Measurements from ENCODE around the gene RSPH6A.
"Not testable (repeated sequence)": the region's sequence is repeated elsewhere in the genome, so short reads cannot be mapped to it uniquely, and the experiment has no call there.

Gene RSPH6A

DNA sequence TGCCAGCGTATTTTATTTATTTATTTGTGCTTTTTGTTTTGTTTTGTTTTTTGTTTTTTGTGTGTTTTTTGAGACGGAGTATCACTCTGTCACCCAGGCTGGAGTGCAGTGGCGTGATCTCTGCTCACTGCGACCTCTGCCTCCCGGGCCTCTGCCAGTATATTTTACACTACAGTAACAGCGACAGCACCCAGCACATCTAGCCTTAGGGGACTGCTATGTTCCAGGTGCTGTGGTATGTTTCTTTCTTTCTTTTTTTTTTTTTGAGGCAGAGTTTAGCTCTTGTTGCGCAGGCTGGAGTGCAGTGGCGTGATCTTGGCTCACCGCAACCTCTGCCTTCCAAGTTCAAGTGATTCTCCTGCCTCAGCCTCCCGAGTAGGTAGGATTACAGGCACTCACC is 63.6 kb downstream of the RSPH6A start:
- not testable (repeated sequence) for H3K4me3 ChIP-seq, H3K27ac ChIP-seq

DNA sequence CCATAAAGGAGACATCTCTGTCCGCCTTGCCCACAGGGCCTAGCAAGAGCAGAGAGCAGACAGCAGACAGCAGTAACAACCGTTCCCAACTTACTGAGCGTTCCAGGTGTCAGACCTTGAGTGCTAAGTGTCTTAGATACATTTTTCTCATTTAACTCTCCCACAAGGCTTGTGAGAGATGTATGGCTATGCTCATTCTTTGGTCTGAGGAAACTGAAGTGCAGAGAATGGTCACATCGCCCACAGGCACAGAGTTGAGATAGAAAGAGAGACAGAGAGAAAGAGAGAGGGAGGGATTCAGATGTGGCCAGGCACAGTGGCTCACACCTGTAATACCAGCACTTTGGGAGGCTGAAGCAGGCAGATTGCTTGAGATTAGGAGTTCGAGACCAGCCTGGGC is 67.6 kb downstream of the RSPH6A start:
- Histone ChIP-seq H3K27ac (no peak overlapping the region), H3K4me3 (no peak overlapping the region)

DNA sequence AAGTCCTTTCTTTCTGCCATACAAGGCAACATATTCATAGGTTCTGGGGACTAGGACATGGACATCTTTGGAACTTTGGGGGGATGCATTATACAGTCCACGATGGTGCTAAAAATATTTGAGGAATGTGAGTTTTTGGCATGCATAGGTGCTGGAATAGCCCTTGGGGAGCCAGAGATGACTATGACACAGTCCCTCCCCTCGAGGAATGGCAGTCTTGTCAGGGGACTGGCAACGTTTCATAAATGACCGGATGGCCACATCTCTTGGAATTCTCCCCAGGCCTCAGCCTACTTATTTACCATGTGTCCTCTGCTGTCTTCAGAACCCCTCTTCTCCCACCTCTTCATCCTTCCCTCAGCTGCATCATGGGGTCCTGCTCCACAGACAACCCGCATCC is 68.2 kb downstream of the RSPH6A start:
- no peak overlapping the region for H3K27ac ChIP-seq

More for the DNA sequence above, 68.2 kb downstream of the RSPH6A start:
- H3K4me3 ChIP-seq = no peak overlapping the region

Measured in skin epidermis (tissue), 12 donors.